Astrocyte of the cerebellum (primary cell): ENCODE results near the gene CEMIP2.

Experiments
- DNase-seq: peaks from one replicate; pipeline ENCODE4 v3.0.0-alpha.2; 2011; ENCODE audit warnings: low read depth
- H3K4me3 ChIP-seq: 2 replicates; pipeline ENCODE4 v1.5.1; 2011; ENCODE audit warnings: mild to moderate bottlenecking, low read depth, low read length, moderate library complexity
- CTCF ChIP-seq: IDR thresholded peaks from 2 replicates; pipeline ENCODE4 v1.5.1; 2012; ENCODE audit warnings: low read length, low read depth, moderate library complexity, mild to moderate bottlenecking; ENCODE audit errors: missing control alignments
- in situ Hi-C: cut with HindIII; loops from 2 replicates; pipeline ENCODE4 v1.10.0; 2017; ENCODE audit warnings: low sequenced_read_pairs

CEMIP2 gene

GRCh38 chr9:71762900-71763653 lies 5.2 kb downstream of the CEMIP2 start:
- TF ChIP-seq CTCF: no peak
- DNase-seq: no peak
- in situ Hi-C loops: no loop called here
- no peak overlapping the region for H3K4me3 ChIP-seq

- no peak for DNase-seq
- TF ChIP-seq CTCF: no peak
- in situ Hi-C loops: no loop called here
Measured at GRCh38 chr9:71761938-71762353, 6.4 kb downstream of the CEMIP2 start.

GRCh38 chr9:71760901-71761300 lies 7.4 kb downstream of the CEMIP2 start:
- in situ Hi-C loops: no loop called here
- H3K4me3 ChIP-seq: no peak overlapping the region
- TF ChIP-seq CTCF: no peak

More at GRCh38 chr9:71761938-71762353, 6.4 kb downstream of the CEMIP2 start:
- no peak overlapping the region for H3K4me3 ChIP-seq

GRCh38 chr9:71758785-71759184 lies 9.5 kb downstream of the CEMIP2 start:
- in situ Hi-C loops: loop anchor here (10.0 kb wide), 1 partner anchor 74 kb away; no protein-coding TSS in a partner anchor
- no peak overlapping the region for H3K4me3 ChIP-seq
- no peak for DNase-seq
- TF ChIP-seq CTCF: no peak

More at GRCh38 chr9:71760901-71761300, 7.4 kb downstream of the CEMIP2 start:
- no peak for DNase-seq

GRCh38 chr9:71758277-71758676 lies 10.0 kb downstream of the CEMIP2 start:
- in situ Hi-C loops: loop anchor here (10.0 kb wide), 1 partner anchor 73 kb away; no protein-coding TSS in a partner anchor
- no peak for DNase-seq
- no peak overlapping the region for H3K4me3 ChIP-seq
- no peak for TF ChIP-seq CTCF

GRCh38 chr9:71756753-71757152 lies 11.6 kb downstream of the CEMIP2 start:
- in situ Hi-C loops: loop anchor here (10.0 kb wide), 1 partner anchor 72 kb away; no protein-coding TSS in a partner anchor
- H3K4me3 ChIP-seq: no peak overlapping the region

More at GRCh38 chr9:71756753-71757152, 11.6 kb downstream of the CEMIP2 start:
- TF ChIP-seq CTCF: no peak
- DNase-seq: no peak
